Measurements from ENCODE around the gene ARL4C.

ARL4C gene, protein sequence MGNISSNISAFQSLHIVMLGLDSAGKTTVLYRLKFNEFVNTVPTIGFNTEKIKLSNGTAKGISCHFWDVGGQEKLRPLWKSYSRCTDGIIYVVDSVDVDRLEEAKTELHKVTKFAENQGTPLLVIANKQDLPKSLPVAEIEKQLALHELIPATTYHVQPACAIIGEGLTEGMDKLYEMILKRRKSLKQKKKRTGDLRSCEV

GRCh38 chr2:234496835-234497593 is at the start of gene ARL4C:
TSS of gene ARL4C (minus strand) at chr2:234497081. CDS start at chr2:234496586, 495 bp downstream.
- peak in 1 of 2 donors; percentile 55 for DNase-seq

- peak in 1 of 2 donors; percentile 27 for DNase-seq
These were observed 48.1 kb upstream of the ARL4C start for GRCh38 chr2:234544659-234545611.

- DNase-seq, result no peak
These were observed 45.9 kb upstream of the ARL4C start for GRCh38 chr2:234542742-234543141.

DNA sequence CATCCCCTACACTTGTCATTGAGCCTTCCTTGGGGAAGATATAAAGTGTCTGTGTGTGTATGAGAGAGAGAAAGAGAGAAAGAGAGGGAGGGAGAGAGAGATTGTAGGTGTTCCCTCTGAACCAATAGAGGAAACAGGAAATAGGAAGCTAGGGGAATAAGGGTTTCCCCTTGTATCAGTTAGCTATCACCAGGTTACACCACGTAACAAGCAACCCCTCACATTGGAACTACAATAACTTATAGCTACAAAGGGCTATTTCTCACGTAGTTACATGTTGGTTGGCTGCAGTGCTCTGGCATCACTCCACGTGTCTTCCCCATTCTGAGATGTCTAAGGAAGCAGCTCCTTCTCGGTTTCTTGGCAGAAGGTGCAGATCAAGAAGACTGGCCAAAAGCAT is 41.0 kb upstream of the ARL4C start:
- no peak for DNase-seq

DNA sequence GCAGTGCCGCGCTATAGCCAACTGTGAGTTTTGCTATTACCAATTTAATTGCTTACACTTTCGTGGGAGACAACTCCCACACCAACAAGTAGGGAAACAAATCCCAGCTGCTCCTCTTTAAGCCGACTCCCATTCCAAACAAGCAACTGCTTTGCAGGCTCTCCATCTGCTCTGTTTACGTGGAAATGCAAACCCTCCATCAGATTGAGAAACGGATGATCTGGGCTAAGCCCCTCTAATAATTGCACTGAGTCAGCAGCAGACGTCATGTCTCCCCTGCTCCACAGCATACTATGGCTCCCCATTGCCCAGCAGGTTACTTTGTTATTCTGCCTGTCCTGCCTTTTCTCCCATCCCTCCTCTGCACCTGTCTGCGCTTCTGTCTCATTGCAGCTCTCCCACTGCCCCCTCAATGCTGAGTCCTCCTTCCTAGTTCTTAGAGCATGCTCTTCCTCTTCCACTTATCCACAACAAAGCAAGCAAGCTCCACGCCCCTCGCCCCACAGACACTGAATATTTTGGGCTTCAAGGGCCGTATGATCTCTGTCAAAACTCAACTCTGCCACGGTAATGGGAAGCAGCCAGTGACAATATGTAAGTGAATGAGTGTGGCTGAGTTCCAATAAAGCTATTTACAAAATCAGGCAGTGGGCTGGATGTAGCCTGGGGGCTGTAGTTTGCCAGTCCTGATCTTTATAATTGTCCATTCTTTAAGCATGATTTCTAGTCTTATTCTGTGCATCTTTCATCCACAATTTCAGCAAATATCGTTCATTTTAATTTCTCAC is 39.5 kb upstream of the ARL4C start:
- peak in 1 of 2 donors; percentile 38 for DNase-seq

- no peak for DNase-seq
These were observed 38.6 kb upstream of the ARL4C start for GRCh38 chr2:234535464-234535863.

- no peak for DNase-seq
These were observed 37.6 kb upstream of the ARL4C start for GRCh38 chr2:234534515-234534914.

GRCh38 chr2:234533626-234534025 is 36.7 kb upstream of the ARL4C start:
- no peak for DNase-seq

GRCh38 chr2:234528410-234529148 is 31.7 kb upstream of the ARL4C start:
- DNase-seq, result no peak

DNA sequence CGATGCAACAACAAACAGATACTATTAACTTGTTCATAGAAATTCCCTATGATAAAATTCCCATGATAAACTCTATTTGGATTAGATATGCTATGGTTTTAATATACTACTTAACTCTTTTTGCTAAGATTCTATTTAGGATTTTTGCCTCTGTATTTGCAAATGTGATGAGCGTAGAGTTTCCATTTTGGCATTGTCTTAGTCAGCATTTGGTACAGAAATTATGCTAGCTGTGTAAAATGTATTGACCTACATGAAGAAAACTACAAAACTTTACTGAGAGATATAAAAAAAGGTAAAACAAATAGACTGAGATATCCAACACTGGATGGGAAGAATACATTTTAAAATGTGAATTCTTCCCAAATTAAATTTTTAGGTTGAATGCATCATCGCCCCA is 29.8 kb upstream of the ARL4C start:
- DNase-seq, result no peak

DNA sequence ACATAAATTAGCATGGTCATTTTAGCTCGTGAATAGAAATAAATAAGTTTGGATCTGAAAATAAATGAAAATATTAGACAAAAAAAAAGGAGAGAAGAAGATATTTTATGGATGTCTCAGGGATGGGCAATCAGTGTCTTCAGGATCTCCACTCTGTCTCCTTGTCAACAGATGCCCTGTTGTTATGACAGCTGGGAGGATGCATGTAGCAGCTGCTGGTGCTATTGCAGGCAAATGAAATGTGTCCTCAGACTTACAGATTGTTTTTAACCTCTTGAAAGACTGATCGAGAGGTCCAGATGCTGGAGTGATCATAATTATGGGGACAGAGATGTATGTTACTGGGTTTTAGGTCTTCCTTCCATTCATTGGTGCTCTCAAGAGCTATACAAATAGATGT is 24.7 kb upstream of the ARL4C start:
- no peak for DNase-seq

DNA sequence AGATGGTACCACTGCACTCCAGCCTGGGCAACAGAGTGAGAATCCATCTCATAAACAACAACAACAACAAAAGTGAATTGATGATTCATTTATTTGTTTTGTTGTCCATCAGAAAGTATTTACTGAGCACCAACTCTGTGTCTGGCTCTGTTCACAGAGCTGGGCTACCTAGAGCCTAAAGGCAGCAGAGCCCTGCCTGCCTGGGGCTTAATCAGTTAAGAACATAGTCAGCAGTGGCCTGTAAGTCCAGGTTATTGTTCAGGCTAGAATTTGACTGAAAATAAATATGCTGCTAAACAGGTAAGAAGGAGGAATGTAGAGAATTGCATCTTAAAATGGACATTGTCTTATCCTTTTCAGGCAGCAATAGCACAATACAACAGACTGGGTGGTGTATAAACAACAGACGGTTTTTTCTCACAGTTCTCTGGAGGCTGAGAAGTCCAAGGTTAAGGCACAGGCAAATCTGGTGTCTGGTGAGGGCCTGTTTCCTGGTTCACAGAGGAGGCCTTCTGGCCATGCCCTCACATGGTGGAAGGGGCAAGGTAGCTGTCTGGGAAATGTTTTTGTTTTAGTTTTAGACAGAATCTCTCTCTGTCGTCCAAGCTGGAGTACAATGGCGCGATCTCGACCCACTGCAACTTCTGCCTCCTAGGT is 22.2 kb upstream of the ARL4C start:
- no peak for DNase-seq

- no peak for DNase-seq
These were observed 21.1 kb upstream of the ARL4C start for GRCh38 chr2:234517971-234518370.

GRCh38 chr2:234514873-234515638 is 18.2 kb upstream of the ARL4C start:
- no peak for DNase-seq

DNA sequence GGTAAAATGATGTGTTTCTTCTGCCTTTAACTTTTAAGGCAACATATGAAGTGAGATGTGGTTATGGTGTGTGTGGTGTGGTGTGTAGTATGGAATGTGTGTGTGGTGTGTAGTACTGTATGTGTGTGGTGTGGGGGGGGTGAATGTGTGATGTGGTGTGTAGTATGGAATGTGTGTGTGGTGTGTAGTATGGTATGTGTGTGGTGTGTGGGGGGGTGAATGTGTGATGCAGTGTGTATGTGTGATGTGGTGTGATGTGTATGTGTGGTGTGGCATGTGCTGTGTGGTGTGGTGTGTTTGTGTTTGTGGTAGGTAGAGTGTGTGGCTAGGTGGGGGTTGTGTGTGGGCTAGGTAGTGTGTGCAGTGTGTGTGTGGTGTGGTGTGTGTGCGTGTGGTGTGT is 17.2 kb upstream of the ARL4C start:
- DNase-seq, result no peak

- no peak for DNase-seq
These were observed 16.2 kb upstream of the ARL4C start for GRCh38 chr2:234512884-234513669.

GRCh38 chr2:234502919-234503285 is 6.0 kb upstream of the ARL4C start:
- DNase-seq, result no peak

DNA sequence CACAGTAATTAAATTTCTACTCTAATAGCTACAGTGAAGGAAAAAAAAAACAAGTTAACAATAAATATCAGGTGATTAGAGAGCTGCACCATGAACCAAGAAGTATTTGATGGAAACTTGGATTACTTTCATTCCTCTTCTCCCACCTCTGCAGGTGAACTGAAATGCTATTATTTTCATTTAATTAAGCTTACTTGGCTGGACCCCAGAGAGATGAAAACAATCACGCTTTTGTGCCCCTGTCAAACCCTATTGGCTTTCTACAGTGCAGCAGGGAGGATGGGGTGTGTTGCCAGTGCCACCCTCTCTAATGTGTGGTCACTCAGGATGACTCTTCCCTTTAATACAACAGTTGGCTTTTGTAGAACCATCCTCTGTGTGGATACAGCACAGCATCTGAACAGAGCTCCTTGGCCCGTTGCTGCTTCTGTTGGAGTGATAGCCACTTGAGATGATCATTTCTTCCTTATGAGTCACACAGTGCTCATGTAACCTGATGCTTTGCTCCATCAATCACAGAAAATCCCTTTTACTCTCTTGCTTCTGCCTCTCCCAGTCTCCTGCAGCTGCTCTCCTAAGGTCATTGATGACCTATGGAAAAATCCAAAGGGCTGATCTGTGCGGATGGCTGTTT is 5.5 kb upstream of the ARL4C start:
- DNase-seq, result no peak

DNA sequence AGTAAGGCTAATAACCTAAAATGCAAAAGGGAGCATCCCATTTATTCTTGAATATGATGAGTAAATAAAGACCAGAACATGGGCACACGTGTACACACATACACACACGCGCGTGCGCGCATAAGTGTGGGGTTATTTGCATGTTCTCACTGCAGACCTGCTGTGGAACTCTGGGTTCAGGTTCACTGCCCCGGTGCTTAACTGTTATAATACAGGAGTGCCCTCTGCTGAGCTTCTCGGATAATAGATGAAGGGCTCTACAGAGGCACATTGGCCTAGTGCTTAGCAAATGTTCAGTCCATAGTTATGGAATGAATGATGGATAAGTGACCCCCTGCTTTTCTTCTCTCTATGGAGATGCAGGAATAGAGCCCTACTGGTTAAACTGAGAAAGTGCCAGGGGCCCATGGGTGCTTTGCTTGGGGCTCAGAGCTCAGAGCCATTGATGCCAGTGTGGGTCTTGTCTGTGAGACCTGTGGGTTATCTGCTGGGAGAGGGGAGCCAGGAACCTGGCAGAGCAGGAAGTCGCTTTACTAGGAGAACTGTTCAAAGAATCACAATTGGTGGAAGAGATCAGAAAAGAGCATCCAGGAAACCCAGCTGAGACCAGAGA is 3.6 kb upstream of the ARL4C start:
- DNase-seq, result peak; percentile 26 to 37
